ENCODE results near the gene LAMB1.

LAMB1 gene

GRCh38 chr7:107999779-108000560 lies 3.0 kb downstream of the LAMB1 start:
- Histone ChIP-seq H3K4me3 (ENCODE audit: low read length) (no peak overlapping the region), H3K9ac (ENCODE audit: low read length) (no peak overlapping the region), H3K27me3 (ENCODE audit: low read depth, low read length) (no peaks in the 10 kb centered on the region), H3K27ac (ENCODE audit: low read length) (no peak overlapping the region), H3K4me1 (ENCODE audit: low read length) (no peaks in the 10 kb centered on the region), H3K4me2 (ENCODE audit: low read length) (no peak overlapping the region), H2AFZ (ENCODE audit: low read depth, low read length) (no peak overlapping the region), H3K79me2 (ENCODE audit: low read length) (no peaks in the 10 kb centered on the region), H3K36me3 (replicated peaks; ENCODE audit: low read depth, low read length) (no peaks in the 10 kb centered on the region), H3K9me3 (ENCODE audit: insufficient read depth, low read length) (no peaks in the 10 kb centered on the region), H4K20me1 (ENCODE audit: insufficient read depth, low read length) (no peaks in the 10 kb centered on the region)
- TF ChIP-seq CTCF (IDR thresholded peaks at IDR 0.05; ENCODE audit: low read depth, low read length) (no peak), EZH2phosphoT487 (IDR thresholded peaks at IDR 0.05; ENCODE audit: low read depth) (no peak)

DNA sequence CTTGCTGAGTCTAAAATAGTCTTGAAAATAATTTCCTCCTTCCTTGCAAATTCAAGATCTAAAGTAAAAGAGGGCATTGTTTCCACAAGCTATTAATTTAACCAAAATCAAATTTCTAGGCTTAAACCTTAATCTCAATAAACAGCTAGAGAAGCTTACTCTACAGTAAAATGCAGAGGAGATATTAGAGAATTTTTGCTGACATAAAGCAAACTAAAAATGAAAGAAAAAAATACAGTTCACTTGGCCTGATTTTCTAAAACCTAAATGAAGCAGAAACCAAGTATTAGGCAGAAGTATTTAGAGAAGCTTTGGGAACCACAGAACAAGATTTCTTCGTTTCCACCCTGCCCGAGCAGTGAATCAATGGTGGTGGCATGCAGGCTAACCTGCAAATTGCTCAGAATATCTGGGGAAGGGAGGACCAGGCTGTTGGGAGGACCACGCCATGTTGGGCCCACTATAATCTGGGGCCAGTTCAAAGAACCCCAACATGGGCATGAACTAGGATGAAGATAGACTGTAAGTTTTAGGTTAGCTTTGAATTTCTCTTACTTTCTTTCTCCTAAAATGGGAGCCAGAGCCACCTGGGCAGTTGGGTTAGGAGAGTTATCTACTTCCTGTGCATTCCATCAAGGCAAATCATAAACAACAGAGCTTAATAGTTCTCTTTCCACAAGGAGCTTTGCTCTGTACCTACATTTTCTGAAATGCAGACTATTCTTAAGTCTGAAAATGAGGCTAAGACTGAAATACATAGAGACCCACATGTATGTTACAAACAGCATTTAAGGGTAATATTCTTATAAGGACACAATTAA lies 4.1 kb downstream of the LAMB1 start:
- TF ChIP-seq EZH2phosphoT487 (IDR thresholded peaks at IDR 0.05; ENCODE audit: low read depth), result no peak
- TF ChIP-seq CTCF (IDR thresholded peaks at IDR 0.05; ENCODE audit: low read depth, low read length), result no peak
- Histone ChIP-seq H2AFZ (ENCODE audit: low read depth, low read length) (no peak overlapping the region), H3K79me2 (ENCODE audit: low read length) (no peaks in the 10 kb centered on the region), H3K27ac (ENCODE audit: low read length) (no peak overlapping the region), H4K20me1 (ENCODE audit: insufficient read depth, low read length) (no peaks in the 10 kb centered on the region), H3K27me3 (ENCODE audit: low read depth, low read length) (no peaks in the 10 kb centered on the region), H3K4me3 (ENCODE audit: low read length) (no peak overlapping the region), H3K36me3 (replicated peaks; ENCODE audit: low read depth, low read length) (no peaks in the 10 kb centered on the region), H3K4me1 (ENCODE audit: low read length) (no peaks in the 10 kb centered on the region), H3K9ac (ENCODE audit: low read length) (no peak overlapping the region), H3K9me3 (ENCODE audit: insufficient read depth, low read length) (no peaks in the 10 kb centered on the region), H3K4me2 (ENCODE audit: low read length) (no peak overlapping the region)

DNA sequence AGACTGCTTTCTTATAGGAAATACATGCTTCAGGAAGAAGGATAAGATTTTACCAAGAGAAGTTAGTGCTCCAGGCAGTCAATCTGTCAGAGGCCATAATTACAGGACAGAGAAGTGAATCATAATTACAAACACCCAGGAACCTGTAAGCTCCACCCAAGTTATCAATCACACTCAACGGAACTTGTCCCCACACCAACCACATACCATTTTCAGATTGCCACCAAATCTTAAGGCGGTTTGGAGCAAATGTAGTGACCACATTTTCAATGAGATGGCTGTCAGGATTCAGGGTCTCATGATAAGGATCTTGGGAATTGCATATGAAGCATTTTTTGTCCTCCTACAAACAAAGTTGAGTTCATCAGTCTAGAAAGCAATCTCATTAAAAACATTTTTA lies 4.8 kb downstream of the LAMB1 start:
- H3K9me3 ChIP-seq (ENCODE audit: insufficient read depth, low read length), result no peaks in the 10 kb centered on the region
- H3K4me3 ChIP-seq (ENCODE audit: low read length), result no peak overlapping the region
- no peaks in the 10 kb centered on the region for H3K4me1 ChIP-seq (ENCODE audit: low read length)
- no peak overlapping the region for H2AFZ ChIP-seq (ENCODE audit: low read depth, low read length)
- TF ChIP-seq CTCF (IDR thresholded peaks at IDR 0.05; ENCODE audit: low read depth, low read length) (no peak), EZH2phosphoT487 (IDR thresholded peaks at IDR 0.05; ENCODE audit: low read depth) (no peak)
- no peaks in the 10 kb centered on the region for H3K79me2 ChIP-seq (ENCODE audit: low read length)
- H3K9ac ChIP-seq (ENCODE audit: low read length), result no peak overlapping the region
- no peaks in the 10 kb centered on the region for H3K27me3 ChIP-seq (ENCODE audit: low read depth, low read length)
- H4K20me1 ChIP-seq (ENCODE audit: insufficient read depth, low read length), result no peaks in the 10 kb centered on the region
- H3K4me2 ChIP-seq (ENCODE audit: low read length), result no peak overlapping the region
- no peaks in the 10 kb centered on the region for H3K36me3 ChIP-seq (replicated peaks; ENCODE audit: low read depth, low read length)
- H3K27ac ChIP-seq (ENCODE audit: low read length), result no peak overlapping the region

All from OCI-LY3 (cell line).